Transverse colon (tissue), 4 donors: Measurements from ENCODE around the gene ERGIC1. TPM values are rescaled to one million over a fixed set of nuclear protein-coding genes. Genes with fewer than 3 reads are reported as not detected.

Experiments used
- DNase-seq: peaks from one replicate; pipeline ENCODE4 v3.0.0-alpha.2; 2019
- H3K27ac ChIP-seq, 4 donors: fragments of 200-600 bp; sonication (generic); 2 replicates each; pipeline ENCODE4 v1.5.1; 2016 to 2018; ENCODE audit warnings: inconsistent platforms in 4 of 4
- H3K27me3 ChIP-seq: fragments of 200-600 bp; sonication (generic); 2 replicates; pipeline ENCODE4 v1.5.1; 2017; ENCODE audit warnings: inconsistent platforms
- H3K36me3 ChIP-seq, 4 donors: fragments of 200-600 bp; sonication (generic); 2 replicates each; pipeline ENCODE4 v1.5.1; 2017 to 2019; ENCODE audit warnings: inconsistent platforms in 4 of 4
- H3K4me1 ChIP-seq, 4 donors: fragments of 200-600 bp; sonication (generic); 2 replicates each; pipeline ENCODE4 v1.5.1; 2017 to 2020; ENCODE audit warnings: inconsistent platforms in 4 of 4
- H3K4me3 ChIP-seq, 4 donors: fragments of 200-600 bp; sonication (generic); 1 replicate in 1 of 4; 2 replicates in 3 of 4; pipeline versions ENCODE4 v1.5.1 to v1.6.1; 2017 to 2019; ENCODE audit warnings: inconsistent platforms in 4 of 4
- H3K9me3 ChIP-seq, 2 donors: fragments of 200-600 bp; sonication (generic); 2 replicates each; pipeline ENCODE4 v1.5.1; 2017 to 2019; ENCODE audit warnings: inconsistent platforms in 2 of 2
- CTCF ChIP-seq, 5 experiments: fragments of 200-600 bp in 3 of 5; fragments of 450-650 bp in 2 of 5; sonication (generic) in 3 of 5; IDR thresholded peaks; 1 replicate in 2 of 5; 2 replicates in 3 of 5; pipeline ENCODE4 v1.5.1; 2016 to 2017; ENCODE audit warnings: antibody characterized with exemption in 5 of 5, inconsistent platforms in 3 of 5, mild to moderate bottlenecking in 2 of 5, moderate library complexity in 1 of 5
- EP300 ChIP-seq: sonication (generic); formaldehyde crosslinking; IDR thresholded peaks from one replicate; pipeline ENCODE4 v1.6.1; 2017; ENCODE audit warnings: antibody characterized with exemption, low read depth
- POLR2A ChIP-seq: fragments of 450-650 bp; IDR thresholded peaks from one replicate; pipeline ENCODE4 v1.6.1; 2016; ENCODE audit warnings: antibody characterized with exemption, mild to moderate bottlenecking, moderate library complexity
- POLR2AphosphoS5 ChIP-seq, 3 donors: sonication (generic); formaldehyde crosslinking; IDR thresholded peaks; one replicate each; pipeline ENCODE4 v1.6.1; 2016; ENCODE audit warnings: antibody characterized with exemption in 3 of 3
- WGBS, 2 donors: methylation state at CpG; one replicate each; pipeline ENCODE4 v1.1.5; 2018; ENCODE audit warnings: low coverage in 1 of 2; 5-methylcytosine and 5-hydroxymethylcytosine counted together
- in situ Hi-C, 4 donors: fragments of 200-750 bp; cut with MboI; loops; one replicate each; pipeline versions ENCODE4 v1.15.0 to v1.15.1; 2017; ENCODE audit warnings: low sequenced_read_pairs in 3 of 4, low pct_ligation_motif_present in 1 of 4, low pct_unique_long_range_greater_than_20kb in 1 of 4
- intact Hi-C: fragments of 100-400 bp; cut with DNase I; formaldehyde crosslinking; loops from one replicate; pipeline ENCODE4 v1.15.1; 2023; ENCODE audit warnings: low total_unique reads
- total RNA-seq, 4 donors: library from RNA; depleted of rRNA; stranded (reverse); fragments of >200 nt; gene quantifications; one replicate each; pipeline ENCODE4 v1.1.0, GENCODE V29; 2016

ERGIC1 gene
- total RNA-seq, 4 donors from 2014 or later: 125 to 252 (median 184) TPM

DNA sequence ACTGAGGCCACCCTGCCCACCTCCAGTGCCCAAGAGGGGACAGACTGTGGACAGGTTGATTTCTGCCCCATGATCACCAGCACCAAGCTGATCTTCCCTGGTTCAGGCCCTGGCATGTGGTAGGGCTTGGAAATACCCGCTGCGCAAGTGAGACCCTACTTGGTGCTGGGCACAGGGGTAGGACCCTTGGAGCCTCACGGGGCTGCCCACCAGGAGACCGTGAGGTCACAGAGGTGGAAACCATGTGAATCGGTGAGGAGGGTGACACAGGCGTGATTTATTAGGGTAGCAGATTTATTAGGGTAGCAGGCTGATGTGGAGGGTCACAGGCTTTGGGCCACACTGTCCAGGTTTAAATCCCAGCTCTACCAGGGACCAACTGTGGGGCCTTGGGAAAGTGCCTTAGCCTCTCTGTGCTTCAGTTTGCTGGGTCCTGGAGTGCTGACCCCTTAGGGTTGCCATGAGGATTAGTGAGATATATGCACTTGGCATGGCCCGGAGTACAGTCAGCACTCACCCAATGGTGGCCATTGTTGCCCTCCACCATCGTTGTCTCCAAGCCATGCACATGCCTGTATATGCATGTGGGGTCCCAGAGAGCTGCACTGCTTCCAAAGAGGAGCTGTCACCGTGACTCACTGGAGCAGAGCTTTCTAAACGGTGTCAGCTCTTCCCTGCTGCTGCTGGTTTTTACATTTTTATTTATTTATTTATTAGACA lies 42.2 kb upstream of the ERGIC1 start:
- H3K4me1 ChIP-seq: peaks cover 22 to 38% (median 25%) of the 10 kb centered on the region in 4 donors
- WGBS, 2 donors: 91% methylated on average over 10 of the region's 10 CpGs; no CpG with 5 or more reads in 1 of the 2 donors
- TF ChIP-seq CTCF (IDR thresholded peaks at IDR 0.05) (no peak), POLR2AphosphoS5 (IDR thresholded peaks at IDR 0.05) (no peak), EP300 (no peak), POLR2A (no peak)

GRCh38 chr5:172792701-172793570 lies 41.1 kb upstream of the ERGIC1 start:
- Histone ChIP-seq H3K36me3 (no peaks in the 10 kb centered on the region), H3K9me3 (no peaks in the 10 kb centered on the region), H3K4me1 (peaks cover 22 to 36% (median 24%) of the 10 kb centered on the region in 4 donors), H3K4me3 (no peak overlapping the region), H3K27ac (peak overlapping the region in 3 of 4 donors; percentile 73 to 83 (median 79)), H3K27me3 (no peaks in the 10 kb centered on the region)
- DNase-seq: no peak
- TF ChIP-seq POLR2A: no peak
- no peak for TF ChIP-seq EP300
- no peak for TF ChIP-seq CTCF (IDR thresholded peaks at IDR 0.05)
- no peak for TF ChIP-seq POLR2AphosphoS5 (IDR thresholded peaks at IDR 0.05)
- in situ Hi-C loops (no loop called here), intact Hi-C loops (no loop called here)
- WGBS, 2 donors: 86 to 93% methylated on average over 3 to 13 of the region's 13 CpGs

More for the DNA sequence above, 42.2 kb upstream of the ERGIC1 start:
- Histone ChIP-seq H3K9me3 (no peaks in the 10 kb centered on the region), H3K36me3 (no peaks in the 10 kb centered on the region), H3K4me3 (no peak overlapping the region), H3K27ac (no peak overlapping the region), H3K27me3 (no peaks in the 10 kb centered on the region)
- no peak for DNase-seq
- in situ Hi-C loops: no loop called here
- intact Hi-C loops: no loop called here

- no peaks in the 10 kb centered on the region for H3K9me3 ChIP-seq
- H3K27me3 ChIP-seq: no peaks in the 10 kb centered on the region
- peaks cover 13 to 31% (median 17%) of the 10 kb centered on the region in 4 donors for H3K4me1 ChIP-seq
- peak overlapping the region; percentile 73 to 83 (median 76) for H3K27ac ChIP-seq
- no peak for TF ChIP-seq CTCF (IDR thresholded peaks at IDR 0.05)
- TF ChIP-seq EP300: no peak
- no peak for TF ChIP-seq POLR2A
- TF ChIP-seq POLR2AphosphoS5 (IDR thresholded peaks at IDR 0.05): no peak
- no peaks in the 10 kb centered on the region for H3K36me3 ChIP-seq
- WGBS, 2 donors: 73 to 87% methylated on average over 9 to 17 of the region's 17 CpGs
- intact Hi-C loops (no loop called here), in situ Hi-C loops (no loop called here)
- DNase-seq: no peak
- H3K4me3 ChIP-seq: no peak overlapping the region
These were observed 40.2 kb upstream of the ERGIC1 start for GRCh38 chr5:172793577-172794488.
